Jurkat, Clone E6-1 (cell line): Measurements from ENCODE around the gene ZNF581.

Experiments
- DNase-seq: peaks from one replicate; pipeline ENCODE4 v3.0.0-alpha.2; 2011; ENCODE audit warnings: low read depth, low spot score
- H3K4me3 ChIP-seq: 2 replicates; pipeline ENCODE4 v1.5.1; 2011; ENCODE audit warnings: mild to moderate bottlenecking, low read length, control low read depth, moderate library complexity

ZNF581 gene

GRCh38 chr19:55623561-55623960, 19.9 kb upstream of the ZNF581 start:
- peak overlapping the region; percentile 30 for H3K4me3 ChIP-seq
- DNase-seq = no peak

DNA sequence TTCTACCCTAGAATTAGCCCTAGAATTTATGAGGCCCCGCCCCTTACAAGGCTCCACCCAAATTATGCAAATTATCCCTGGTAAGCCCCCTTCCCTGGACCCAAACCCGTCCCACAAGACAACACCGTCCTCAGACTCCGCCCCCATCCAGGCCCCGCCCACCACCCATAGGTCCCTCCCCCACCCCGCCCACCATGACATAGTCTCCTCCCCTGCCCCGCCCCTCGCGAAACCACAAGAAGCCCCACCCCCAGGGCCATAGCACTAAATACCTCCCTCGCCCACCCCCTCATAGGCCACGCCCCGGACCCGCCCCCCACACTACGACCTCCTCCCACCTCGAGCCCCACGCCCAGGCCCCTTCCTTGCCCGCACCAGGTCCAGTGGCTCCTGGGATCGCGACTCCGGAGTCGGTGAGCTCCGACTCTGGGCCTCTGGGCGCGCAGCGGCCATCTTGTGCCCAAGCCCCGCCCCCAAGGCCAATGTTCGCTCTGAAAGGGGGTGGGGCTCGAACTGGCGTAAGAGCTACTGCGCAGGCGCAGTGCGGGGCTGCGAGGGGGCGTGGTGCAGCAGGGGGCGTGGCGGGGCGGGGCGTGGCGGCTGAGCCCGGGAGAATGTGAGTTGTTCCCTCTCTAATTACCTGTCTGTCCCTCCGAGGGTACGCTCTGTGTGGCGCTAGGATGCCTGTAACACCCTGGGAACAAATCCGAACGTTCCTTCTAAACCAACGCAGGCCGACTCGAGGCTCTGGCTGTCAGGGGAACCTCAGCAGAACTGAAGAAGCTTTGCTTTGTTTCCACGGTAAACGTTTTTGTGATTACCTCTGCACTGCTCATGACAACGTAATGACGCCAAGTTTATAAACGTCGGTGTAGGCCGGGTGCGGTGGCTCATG, 19.1 kb upstream of the ZNF581 start, which contains the start of gene ZNF784:
TSS of gene ZNF784 (minus strand) at position 458 of the 895 bp plus-strand sequence. CDS start at position 453, 5 bp downstream.
- DNase-seq = peak; percentile 86
- H3K4me3 ChIP-seq = peak within 1 kb of the TSS; percentile 71

- H3K4me3 ChIP-seq = peak overlapping the region; percentile 71
- DNase-seq = no peak
These were observed 18.5 kb upstream of the ZNF581 start for GRCh38 chr19:55625004-55625326.

DNA sequence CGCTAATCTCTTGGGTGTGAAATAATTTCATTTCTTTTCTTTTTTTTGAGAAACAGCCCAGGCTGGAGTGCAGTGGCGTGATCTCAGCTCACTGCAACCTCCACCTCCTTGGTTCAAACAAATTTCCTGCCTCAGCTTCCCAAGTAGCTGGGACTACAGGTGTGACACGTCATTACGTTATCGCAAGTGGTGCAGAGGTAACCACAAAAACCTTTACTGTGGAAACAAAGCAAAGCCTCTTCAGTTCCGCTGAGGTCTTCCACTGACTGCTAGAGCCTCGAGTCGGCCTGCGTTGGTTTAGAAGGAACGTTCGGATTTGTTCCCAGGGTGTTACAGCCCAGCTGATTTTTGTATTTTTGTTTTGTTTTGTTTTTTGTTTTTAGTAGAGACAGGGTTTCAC, 17.1 kb upstream of the ZNF581 start:
- peak; percentile 97 for DNase-seq
- H3K4me3 ChIP-seq = peak overlapping the region; percentile 22

GRCh38 chr19:55632463-55632834, 11.0 kb upstream of the ZNF581 start:
- H3K4me3 ChIP-seq = no peak overlapping the region
- peak; percentile 98 for DNase-seq

DNA sequence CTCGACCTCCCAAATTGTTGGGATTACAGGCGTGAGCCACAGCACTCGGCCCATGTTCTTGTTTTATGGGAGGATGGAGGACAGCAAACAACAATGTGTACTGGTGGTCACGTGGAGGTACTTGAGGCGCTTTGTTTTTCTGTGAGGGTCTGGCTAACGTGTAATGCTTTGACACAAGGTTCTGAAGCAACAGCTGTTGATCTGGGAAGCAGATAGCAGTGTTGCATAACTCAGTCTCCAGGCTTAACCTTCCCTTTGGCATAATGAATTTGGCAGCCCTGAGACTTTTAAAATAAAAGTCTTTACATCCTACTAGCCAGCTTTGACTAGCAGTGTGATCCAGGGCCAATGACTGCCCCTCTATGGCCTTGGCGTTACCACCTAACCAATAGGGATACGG, 9.6 kb upstream of the ZNF581 start:
- DNase-seq = no peak
- no peak overlapping the region; the same call in 1 of the 2 replicates for H3K4me3 ChIP-seq

- no peak for DNase-seq
- H3K4me3 ChIP-seq = peak overlapping the region; percentile 100
These were observed 8.1 kb upstream of the ZNF581 start for GRCh38 chr19:55635334-55635717.

GRCh38 chr19:55635856-55636440, 7.5 kb upstream of the ZNF581 start:
- peak overlapping the region; percentile 100 for H3K4me3 ChIP-seq
- no peak for DNase-seq

GRCh38 chr19:55636723-55637122, 6.7 kb upstream of the ZNF581 start:
- no peak for DNase-seq
- peak overlapping the region; percentile 100 for H3K4me3 ChIP-seq

DNA sequence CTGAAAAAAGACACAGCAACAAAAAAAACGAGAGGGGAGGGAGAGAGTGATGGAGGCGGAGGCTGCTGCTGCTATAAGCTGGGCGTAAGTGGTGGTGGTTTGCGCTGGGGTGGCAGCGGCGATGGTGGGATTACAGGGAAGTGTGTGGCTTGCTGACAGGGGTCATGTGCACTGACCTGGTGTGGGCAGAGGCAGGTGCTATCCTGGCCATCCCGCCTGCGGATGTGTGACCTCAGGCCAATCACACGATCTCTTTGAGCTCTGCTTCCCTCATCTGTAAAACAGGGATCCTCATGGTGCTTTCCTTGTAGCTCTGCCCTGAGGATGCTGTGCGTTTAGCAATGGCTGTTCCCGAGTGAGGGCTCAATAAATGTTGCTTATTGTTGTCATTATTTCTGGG, 5.9 kb upstream of the ZNF581 start:
- no peak overlapping the region for H3K4me3 ChIP-seq
- no peak for DNase-seq

DNA sequence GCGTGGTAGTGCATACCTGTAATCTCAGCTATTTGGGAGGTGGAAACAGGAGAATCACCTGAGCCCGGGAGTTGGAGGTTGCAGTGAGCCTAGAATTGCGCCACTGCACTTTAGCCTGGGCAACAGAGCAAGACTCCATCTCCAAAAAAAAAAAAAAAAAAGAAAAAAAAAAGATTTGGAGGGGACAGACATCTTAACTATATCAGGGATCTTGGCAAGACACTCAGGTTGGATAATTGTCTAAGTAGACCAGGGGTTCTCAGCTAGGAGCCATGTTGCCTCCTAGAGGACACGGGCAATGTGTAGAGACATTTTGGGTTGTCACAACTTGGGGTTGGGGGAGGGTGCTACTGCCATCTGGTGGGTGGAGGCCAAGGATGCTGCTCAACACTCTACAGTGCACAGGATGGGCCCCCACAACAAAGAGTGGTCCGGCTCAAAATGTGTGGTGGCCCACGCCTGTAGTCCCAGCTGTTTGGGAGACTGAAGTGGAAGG, 4.5 kb upstream of the ZNF581 start:
- DNase-seq = peak; percentile 79
- no peak overlapping the region for H3K4me3 ChIP-seq

DNA sequence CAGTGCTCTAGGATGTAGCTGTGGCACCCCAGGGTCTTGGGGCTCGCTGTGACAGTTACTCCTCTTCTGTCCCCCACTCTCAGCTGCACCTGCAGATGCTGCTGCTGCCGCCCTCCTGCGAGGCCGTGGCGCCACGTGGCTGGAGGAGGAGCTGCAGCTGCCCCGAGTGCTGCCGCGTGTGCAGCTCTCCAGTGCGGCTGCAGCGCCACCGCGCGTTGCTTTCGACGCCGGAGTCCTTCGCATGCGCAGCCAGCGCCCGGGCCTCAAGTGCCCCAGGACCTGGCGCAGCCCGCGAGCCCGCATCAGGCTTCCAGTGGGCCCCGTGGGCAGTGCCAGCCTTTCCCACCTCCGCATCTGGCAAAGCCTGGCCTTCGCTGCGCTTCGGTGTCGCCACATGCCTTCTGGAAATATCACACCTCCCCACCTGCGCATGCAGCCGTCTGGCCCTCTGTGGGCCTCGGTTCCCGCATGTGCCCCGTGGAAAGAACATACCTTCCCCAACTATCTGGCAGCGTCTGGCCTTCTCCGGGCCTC, 3.3 kb upstream of the ZNF581 start:
- no peak overlapping the region; the same call in 1 of the 2 replicates for H3K4me3 ChIP-seq
- peak; percentile 69 for DNase-seq

DNA sequence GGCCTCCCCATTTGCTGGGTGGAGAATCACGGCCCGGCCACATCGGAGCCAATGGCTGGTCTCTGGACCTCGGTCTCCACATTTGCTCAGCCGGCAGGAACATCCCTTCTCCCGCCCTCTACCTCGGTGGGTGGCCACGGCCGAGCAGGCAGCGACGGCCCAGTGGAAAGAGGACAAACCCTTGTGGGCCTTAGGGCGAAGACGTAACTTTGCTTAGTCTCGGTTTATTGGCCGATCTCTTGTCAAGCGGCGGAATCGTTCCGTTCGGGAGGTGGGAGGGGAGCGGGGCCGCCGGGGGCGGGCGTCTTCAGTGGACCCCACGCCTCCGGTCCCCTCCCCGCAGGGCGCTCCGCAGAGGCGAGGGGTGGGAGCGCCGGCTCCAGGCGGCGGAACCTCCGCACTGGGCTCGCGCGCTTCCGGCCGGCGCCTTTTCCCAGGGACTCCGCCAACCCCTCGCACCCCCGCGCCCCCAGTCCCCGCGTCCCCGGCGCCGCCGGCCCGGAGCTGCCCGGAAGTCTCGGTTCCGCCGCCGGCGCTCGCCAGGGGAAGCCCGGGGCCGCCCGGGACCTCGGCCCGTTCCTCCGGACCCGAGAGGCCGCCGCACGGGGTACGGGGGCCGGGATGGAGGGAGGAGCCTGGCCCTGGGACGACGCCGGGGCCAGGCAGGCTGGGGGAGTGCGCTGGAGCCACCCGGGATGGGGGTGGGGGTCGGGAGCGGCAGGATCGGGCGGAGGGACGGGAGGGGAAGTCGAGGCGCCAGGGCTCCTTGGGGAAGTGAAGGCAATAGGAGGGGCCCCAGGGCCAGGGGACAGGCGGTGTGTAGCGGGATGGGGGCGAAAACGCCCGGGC, 2.6 kb upstream of the ZNF581 start, which contains the start of gene ZNF580:
TSS of gene ZNF580 (plus strand) at position 426 of the 849 bp plus-strand sequence. CDS start 1,507 bp downstream, outside the sequence.
- DNase-seq = no peak
- H3K4me3 ChIP-seq = peak within 1 kb of the TSS; percentile 92

GRCh38 chr19:55641426-55642152, 1.9 kb upstream of the ZNF581 start:
- DNase-seq = no peak

DNA sequence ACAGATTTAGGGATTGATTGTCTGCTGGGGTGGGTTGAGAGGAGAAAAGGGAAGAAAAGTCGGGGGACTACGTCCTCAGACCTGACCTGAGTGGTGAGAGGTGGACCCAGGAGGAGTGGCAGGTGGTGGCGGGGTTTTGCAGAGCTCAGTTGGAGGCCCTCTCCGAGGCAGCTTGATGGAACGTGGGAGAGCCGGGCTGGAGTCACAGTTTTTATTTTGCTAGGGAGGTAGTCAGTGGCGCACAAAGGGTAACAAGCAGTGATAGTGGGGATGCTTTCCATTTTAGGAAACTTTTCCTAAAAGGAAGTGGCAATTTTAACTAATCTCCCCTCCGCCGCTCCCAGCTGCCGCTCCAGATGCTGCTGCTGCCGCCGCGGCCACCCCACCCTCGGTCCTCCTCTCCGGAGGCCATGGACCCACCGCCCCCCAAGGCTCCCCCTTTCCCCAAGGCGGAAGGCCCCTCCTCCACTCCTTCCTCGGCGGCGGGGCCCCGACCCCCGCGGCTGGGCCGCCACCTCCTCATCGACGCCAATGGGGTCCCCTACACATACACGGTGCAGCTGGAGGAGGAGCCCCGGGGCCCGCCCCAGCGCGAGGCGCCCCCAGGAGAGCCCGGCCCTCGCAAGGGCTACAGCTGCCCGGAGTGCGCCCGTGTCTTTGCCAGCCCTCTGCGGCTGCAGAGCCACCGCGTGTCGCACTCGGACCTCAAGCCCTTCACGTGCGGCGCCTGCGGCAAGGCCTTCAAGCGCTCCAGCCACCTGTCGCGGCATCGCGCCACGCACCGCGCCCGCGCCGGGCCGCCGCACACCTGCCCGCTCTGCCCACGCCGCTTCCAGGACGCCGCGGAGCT, 1.1 kb upstream of the ZNF581 start:
- peak overlapping the region; percentile 92 for H3K4me3 ChIP-seq
- DNase-seq = no peak

More at GRCh38 chr19:55641426-55642152, 1.9 kb upstream of the ZNF581 start:
- H3K4me3 ChIP-seq = peak overlapping the region; percentile 92

DNA sequence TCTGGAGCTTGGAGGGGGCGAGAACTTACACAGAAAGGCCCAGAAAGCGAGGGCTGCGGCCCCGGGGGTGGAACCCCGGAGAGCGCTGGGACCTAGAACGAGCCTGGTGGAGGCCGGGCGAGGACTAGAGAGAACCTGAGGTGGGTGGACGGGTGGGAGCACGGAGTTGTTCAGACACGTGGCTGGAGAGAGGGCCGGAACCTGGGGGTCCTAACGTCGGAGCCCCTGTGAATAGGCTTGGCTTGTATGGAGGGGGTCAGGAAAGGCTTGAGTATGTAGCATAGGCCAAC, 383 bp downstream of the ZNF581 start:
- DNase-seq = no peak

DNA sequence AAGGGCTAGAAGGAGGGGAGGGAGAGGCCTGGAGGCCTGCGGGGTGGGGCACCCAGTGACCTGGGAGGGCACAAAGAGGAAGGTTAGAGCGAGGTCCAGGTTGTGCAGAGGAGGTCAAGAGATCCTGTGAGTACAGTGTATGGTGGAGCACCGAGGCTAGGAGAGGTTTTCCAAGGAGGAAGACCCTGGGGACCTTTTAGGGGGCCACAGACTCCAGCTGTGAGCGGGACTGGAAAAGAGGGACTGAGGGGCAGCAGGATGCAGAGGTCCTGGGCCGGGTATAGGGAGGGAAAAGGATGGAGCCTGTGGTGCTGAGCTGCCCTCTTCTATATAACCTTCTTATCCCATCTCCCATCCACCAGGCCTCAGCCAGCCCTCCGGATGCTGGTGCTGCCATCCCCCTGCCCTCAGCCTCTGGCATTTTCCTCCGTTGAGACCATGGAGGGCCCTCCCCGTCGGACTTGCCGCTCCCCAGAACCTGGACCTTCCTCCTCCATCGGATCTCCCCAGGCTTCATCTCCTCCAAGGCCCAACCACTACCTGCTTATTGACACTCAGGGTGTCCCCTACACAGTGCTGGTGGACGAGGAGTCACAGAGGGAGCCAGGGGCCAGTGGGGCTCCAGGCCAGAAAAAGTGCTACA, 863 bp downstream of the ZNF581 start:
- H3K4me3 ChIP-seq = peak overlapping the region; percentile 92
- no peak for DNase-seq

More for the DNA sequence above, 383 bp downstream of the ZNF581 start:
- peak overlapping the region; percentile 92 for H3K4me3 ChIP-seq
